HepG2 (cell line): ENCODE measurements around the gene RIPOR3. TPM values are rescaled to one million over a fixed set of nuclear protein-coding genes. Genes with fewer than 3 reads are reported as not detected.

Experiments used
- ATF7 ChIP-seq, 2 experiments: fragments of 450-650 bp in 1 of 2; sonication (generic) in 1 of 2; formaldehyde crosslinking in 1 of 2; IDR thresholded peaks; 2 replicates each; pipeline versions ENCODE4 v1.4.0 to v1.6.1; 2016 to 2020; ENCODE audit warnings: antibody characterized with exemption in 1 of 2, mild to moderate bottlenecking in 1 of 2, missing genetic modification reagents in 1 of 2
- BORCS8-MEF2B ChIP-seq: sonication (generic); formaldehyde crosslinking; IDR thresholded peaks from 2 replicates; pipeline ENCODE4 v1.8.0; 2022; ENCODE audit warnings: mild to moderate bottlenecking, missing genetic modification reagents
- CHD4 ChIP-seq: fragments of 200-600 bp; sonication (generic); IDR thresholded peaks from 2 replicates; pipeline ENCODE4 v1.7.0; 2017; ENCODE audit warnings: mild to moderate bottlenecking, low read length, borderline replicate concordance
- GABPA ChIP-seq, 2 experiments: IDR thresholded peaks; 2 replicates each; pipeline ENCODE4 v1.6.1; 2011 to 2016; ENCODE audit warnings: low read depth in 2 of 2, low read length in 1 of 2, missing biosample characterization in 1 of 2, missing genetic modification characterization in 1 of 2
- GMEB2 ChIP-seq: IDR thresholded peaks from 2 replicates; pipeline ENCODE4 v1.6.1; 2016; ENCODE audit warnings: missing biosample characterization, missing genetic modification reagents, low read depth
- HBP1 ChIP-seq: IDR thresholded peaks from 2 replicates; pipeline ENCODE4 v1.6.1; 2016; ENCODE audit warnings: low read depth, control low read depth
- HMG20B ChIP-seq: conservative IDR thresholded peaks from 2 replicates; pipeline ENCODE4 v1.6.1; 2016; ENCODE audit warnings: missing genetic modification reagents, missing compliant biosample characterization
- KDM4B ChIP-seq: sonication (generic); formaldehyde crosslinking; IDR thresholded peaks from 2 replicates; pipeline ENCODE4 v1.4.0; 2020; ENCODE audit warnings: missing genetic modification reagents
- MLLT10 ChIP-seq: sonication (generic); formaldehyde crosslinking; IDR thresholded peaks from 2 replicates; pipeline ENCODE4 v1.4.0; 2020; ENCODE audit warnings: missing genetic modification reagents
- MTA3 ChIP-seq: sonication (generic); formaldehyde crosslinking; IDR thresholded peaks from 2 replicates; pipeline ENCODE4 v1.4.0; 2020; ENCODE audit warnings: missing genetic modification reagents
- NBN ChIP-seq: fragments of 450-650 bp; conservative IDR thresholded peaks from 2 replicates; pipeline ENCODE4 v1.6.1; 2017
- SIX1 ChIP-seq: sonication (generic); formaldehyde crosslinking; IDR thresholded peaks from 2 replicates; pipeline ENCODE4 v1.4.0; 2020; ENCODE audit warnings: missing genetic modification reagents, borderline replicate concordance
- SMAD3 ChIP-seq: sonication (generic); formaldehyde crosslinking; IDR thresholded peaks from 2 replicates; pipeline ENCODE4 v1.4.0; 2020; ENCODE audit warnings: missing genetic modification reagents
- SNAPC5 ChIP-seq: sonication (generic); formaldehyde crosslinking; IDR thresholded peaks from 2 replicates; pipeline ENCODE4 v1.8.1; 2023; ENCODE audit warnings: mild to moderate bottlenecking, missing genetic modification reagents, borderline replicate concordance
- TARDBP ChIP-seq: sonication (generic); formaldehyde crosslinking; IDR thresholded peaks from 2 replicates; pipeline ENCODE4 v1.8.0; 2022; ENCODE audit warnings: mild to moderate bottlenecking, missing genetic modification reagents
- TEAD2 ChIP-seq: sonication (generic); formaldehyde crosslinking; IDR thresholded peaks from 2 replicates; pipeline ENCODE4 v1.9.0; 2021; ENCODE audit warnings: missing genetic modification reagents
- TEAD3 ChIP-seq: optimal IDR thresholded peaks from 2 replicates; pipeline ENCODE3; 2016; ENCODE audit warnings: borderline replicate concordance
- TGIF2 ChIP-seq: IDR thresholded peaks from 2 replicates; pipeline ENCODE4 v1.6.1; 2016; ENCODE audit warnings: control low read depth, missing compliant biosample characterization
- ZBTB26 ChIP-seq: IDR thresholded peaks from 2 replicates; pipeline ENCODE4 v1.6.1; 2016; ENCODE audit warnings: missing compliant biosample characterization, missing genetic modification reagents, borderline replicate concordance
- ZNF282 ChIP-seq: fragments of 450-650 bp; IDR thresholded peaks from 2 replicates; pipeline ENCODE4 v1.6.1; 2018; ENCODE audit not compliant: partially characterized antibody
- ZNF558 ChIP-seq: sonication (generic); formaldehyde crosslinking; IDR thresholded peaks from 2 replicates; pipeline ENCODE4 v1.9.0; 2022; ENCODE audit warnings: mild to moderate bottlenecking, missing genetic modification reagents, borderline replicate concordance
- ZNF574 ChIP-seq: sonication (generic); formaldehyde crosslinking; IDR thresholded peaks from 2 replicates; pipeline ENCODE4 v1.4.0; 2020; ENCODE audit warnings: missing genetic modification reagents
- ZNF598 ChIP-seq: sonication (generic); formaldehyde crosslinking; IDR thresholded peaks from 2 replicates; pipeline ENCODE4 v1.5.1; 2020; ENCODE audit warnings: mild to moderate bottlenecking, missing genetic modification reagents, borderline replicate concordance
- polyA plus RNA-seq, 8 experiments: library from polyadenylated mRNA; depleted of rRNA in 3 of 8; stranded (reverse) in 7 of 8; unstranded in 1 of 8; fragments of >200 nt; fragmentation: Illumina TruSeq in 4 of 8; extraction: Trizol in 4 of 8; gene quantifications; 2 replicates each; pipeline versions ENCODE4 v1.2.1 to v1.2.3, GENCODE V29; 2011 to 2016; ENCODE audit warnings: low read depth in 4 of 8, missing spikeins in 1 of 8, mixed read lengths in 1 of 8; ENCODE audit not compliant: insufficient read depth in 1 of 8
- total RNA-seq, 5 experiments: library from RNA; depleted of rRNA; stranded (reverse); fragments of >200 nt; fragmentation: Illumina TruSeq; extraction: Trizol; gene quantifications; 2 replicates each; pipeline ENCODE4 v1.2.3, GENCODE V29; 2016; ENCODE audit warnings: low read depth in 1 of 5

Gene RIPOR3
- total and polyA plus RNA-seq, 2 of the 13 experiments (the other 11 are each of a cell fraction or from before 2014, with no cell fraction given), result 0.18 TPM; not detected in 1

- no peak for TF ChIP-seq SMAD3
- TF ChIP-seq ATF7 (IDR thresholded peaks at IDR 0.05), result peak; percentile 68
- TF ChIP-seq ATF7 (CRISPR knock-in tag; IDR thresholded peaks at IDR 0.05), result no peak
- TF ChIP-seq SNAPC5 (CRISPR knock-in tag), result no peak
- TF ChIP-seq BORCS8-MEF2B (CRISPR knock-in tag), result no peak
- TF ChIP-seq SIX1 (CRISPR knock-in tag), result no peak
- no peak for TF ChIP-seq CHD4
- no peak for TF ChIP-seq GMEB2
- no peak for TF ChIP-seq TARDBP (CRISPR knock-in tag)
- 0 out of 2 replicates have a peak, but pooled peaks have one; percentile 40 for TF ChIP-seq ZNF574
- TF ChIP-seq HBP1, result no peak
- TF ChIP-seq HMG20B (CRISPR knock-in tag), result no peak
- no peak for TF ChIP-seq MLLT10 (CRISPR knock-in tag)
- no peak for TF ChIP-seq ZNF598 (CRISPR knock-in tag)
- TF ChIP-seq MTA3 (CRISPR knock-in tag), result no peak
- TF ChIP-seq ZNF558, result no peak
- TF ChIP-seq ZBTB26 (CRISPR knock-in tag), result no peak
- TF ChIP-seq KDM4B (CRISPR knock-in tag), result no peak
- TF ChIP-seq ZNF282, result no peak
- no peak for TF ChIP-seq NBN
- no peak for TF ChIP-seq GABPA (IDR thresholded peaks at IDR 0.05; ENCODE audit: low read depth, low read length)
- no peak for TF ChIP-seq GABPA (CRISPR knock-in tag; IDR thresholded peaks at IDR 0.05; ENCODE audit: low read depth)
- no peak for TF ChIP-seq TEAD2 (CRISPR knock-in tag)
- TF ChIP-seq TEAD3 (CRISPR knock-in tag), result peak; percentile 26
- TF ChIP-seq TGIF2 (CRISPR knock-in tag), result peak; percentile 38; the same call in 1 of the 2 replicates
Measured at GRCh38 chr20:50563133-50563944, 128.0 kb downstream of the RIPOR3 start (continued).
